B cell (primary cell): Measurements from ENCODE around the gene ARFGAP3. TPM values are rescaled to one million over a fixed set of nuclear protein-coding genes. Genes with fewer than 3 reads are reported as not detected.

Experiments used
- ATAC-seq: fragments of 200-7000 bp; cut with Tn5 transposase; one replicate; pipeline ENCODE4 v1.10.0; 2021; ENCODE audit warnings: low read depth, mild to moderate bottlenecking, moderate number of reproducible peaks, moderate library complexity
- CTCF ChIA-PET: fragments of 350-600 bp; sonication (Branson Sonifier 250); formaldehyde crosslinking; loops from one replicate; lab custom pipeline; 2021; ENCODE audit warnings: antibody characterized with exemption, inconsistent platforms; lab: Charles Lee
- POLR2A ChIA-PET: fragments of 350-600 bp; sonication (Branson Sonifier 250); formaldehyde crosslinking; loops from one replicate; lab custom pipeline; 2021; ENCODE audit warnings: antibody characterized with exemption; lab: Charles Lee
- DNase-seq: peaks from one replicate; pipeline ENCODE4 v3.0.0; 2013
- H2AFZ ChIP-seq: 2 replicates; pipeline ENCODE4 v1.6.1; 2012; ENCODE audit warnings: mild to moderate bottlenecking, low read depth, low read length; ENCODE audit not compliant: insufficient read depth, poor library complexity, severe bottlenecking
- H3K27ac ChIP-seq, 2 donors: 1 replicate in 1 of 2; 2 replicates in 1 of 2; pipeline ENCODE4 v1.5.1; 2012 to 2013; ENCODE audit warnings: low read length in 2 of 2, mild to moderate bottlenecking in 2 of 2, moderate library complexity in 1 of 2
- H3K27me3 ChIP-seq, 4 experiments: fragments of 200-600 bp in 1 of 4; sonication (generic) in 1 of 4; replicated peaks in 1 of 4; 1 replicate in 2 of 4; 2 replicates in 2 of 4; pipeline versions ENCODE4 v1.6.1 to v1.7.0; 2013 to 2016; ENCODE audit warnings: low read length in 3 of 4, mild to moderate bottlenecking in 2 of 4, mixed read lengths in 1 of 4, moderate library complexity in 1 of 4; ENCODE audit not compliant: insufficient read depth in 4 of 4, control insufficient read depth in 3 of 4; ENCODE audit errors: control extremely low read depth in 1 of 4
- H3K36me3 ChIP-seq, 2 experiments: replicated peaks in 1 of 2; 1 replicate in 1 of 2; 2 replicates in 1 of 2; pipeline versions ENCODE4 v1.6.1 to v1.7.1; 2013; ENCODE audit warnings: low read length in 1 of 2; ENCODE audit not compliant: insufficient read depth in 2 of 2, control insufficient read depth in 1 of 2; ENCODE audit errors: control extremely low read depth in 1 of 2, extremely low read depth in 1 of 2
- H3K4me1 ChIP-seq, 2 donors: fragments of 200-600 bp in 1 of 2; sonication (generic) in 1 of 2; 1 replicate in 1 of 2; 2 replicates in 1 of 2; pipeline versions ENCODE4 v1.5.1 to v1.6.1; 2013 to 2017; ENCODE audit warnings: low read length in 2 of 2; ENCODE audit not compliant: control insufficient read depth in 2 of 2, insufficient read depth in 2 of 2
- H3K4me2 ChIP-seq: replicated peaks from 2 replicates; pipeline ENCODE3; 2012; ENCODE audit warnings: mild to moderate bottlenecking, low read depth, low read length; ENCODE audit not compliant: poor library complexity, severe bottlenecking
- H3K4me3 ChIP-seq, 5 experiments: fragments of 200-600 bp in 1 of 5; sonication (generic) in 1 of 5; 1 replicate in 3 of 5; 2 replicates in 2 of 5; pipeline versions ENCODE4 v1.5.1 to v1.7.0; 2011 to 2016; ENCODE audit warnings: low read length in 4 of 5, mild to moderate bottlenecking in 4 of 5, low read depth in 2 of 5, control low read depth in 1 of 5, moderate library complexity in 1 of 5; ENCODE audit not compliant: insufficient read depth in 1 of 5; ENCODE audit errors: control extremely low read depth in 1 of 5, extremely low read depth in 1 of 5
- H3K79me2 ChIP-seq: fragments of 200-600 bp; sonication (generic); one replicate; pipeline ENCODE4 v1.6.0; 2016; ENCODE audit warnings: low read length; ENCODE audit not compliant: control insufficient read depth, insufficient read depth
- H3K9ac ChIP-seq: fragments of 200-600 bp; sonication (generic); 2 replicates; pipeline ENCODE4 v1.6.1; 2017; ENCODE audit warnings: mild to moderate bottlenecking, low read length, moderate library complexity
- H3K9me3 ChIP-seq, 3 donors: one replicate each; pipeline versions ENCODE4 v1.6.1 to v1.7.1; 2013; ENCODE audit warnings: low read length in 2 of 3; ENCODE audit not compliant: control insufficient read depth in 2 of 3, insufficient read depth in 1 of 3; ENCODE audit errors: control extremely low read depth in 1 of 3
- H4K20me1 ChIP-seq: 2 replicates; pipeline ENCODE4 v1.6.0; 2012; ENCODE audit warnings: mild to moderate bottlenecking, low read length; ENCODE audit not compliant: insufficient read depth, control insufficient read depth, poor library complexity, severe bottlenecking
- H3K27ac Mint-ChIP-seq: one replicate; pipeline ENCODE4 v1.8.0; 2021; ENCODE audit warnings: mixed read lengths
- H3K27me3 Mint-ChIP-seq: one replicate; pipeline ENCODE4 v1.8.0; 2021; ENCODE audit warnings: mixed read lengths
- H3K4me1 Mint-ChIP-seq: one replicate; pipeline ENCODE4 v1.8.0; 2021; ENCODE audit warnings: mixed read lengths
- H3K4me3 Mint-ChIP-seq: one replicate; pipeline ENCODE4 v1.8.0; 2021; ENCODE audit warnings: mixed read lengths
- H3K9me3 Mint-ChIP-seq: one replicate; pipeline ENCODE4 v1.8.0; 2022; ENCODE audit warnings: mixed read lengths; ENCODE audit not compliant: insufficient read depth
- CTCF ChIP-seq: fragments of 200-600 bp; IDR thresholded peaks from one replicate; pipeline ENCODE4 v1.8.0; 2022; ENCODE audit warnings: antibody characterized with exemption, mild to moderate bottlenecking
- EZH2 ChIP-seq: IDR thresholded peaks from 2 replicates; pipeline ENCODE4 v1.6.1; 2012; ENCODE audit warnings: borderline replicate concordance, low read depth, mild to moderate bottlenecking, moderate library complexity, low read length; ENCODE audit not compliant: insufficient read depth, poor library complexity, severe bottlenecking
- WGBS: methylation state at CpG from one replicate; pipeline ENCODE4 v1.1.5; 2013; ENCODE audit warnings: missing lambda C conversion rate; ENCODE audit not compliant: insufficient coverage; 5-methylcytosine and 5-hydroxymethylcytosine counted together
- intact Hi-C: fragments of 100-400 bp; cut with micrococcal nuclease; formaldehyde crosslinking; loops from one replicate; pipeline ENCODE4 v1.10.0; 2022
- polyA plus RNA-seq: library from polyadenylated mRNA; depleted of rRNA; stranded (reverse); fragments of >200 nt; gene quantifications from 2 replicates; pipeline ENCODE4 v1.2.3, GENCODE V29; 2012
- total RNA-seq, 2 donors: library from RNA; stranded (reverse); fragments of 120-200 nt in 1 of 2; gene quantifications; 1 replicate in 1 of 2; 2 replicates in 1 of 2; pipeline versions ENCODE4 v1.2.3 to v1.2.4, GENCODE V29; 2013 to 2022

Gene ARFGAP3
- total and polyA plus RNA-seq, 2 donors (not counting 1 experiment from before 2014, with no cell fraction given), result 10.7 to 33.2 TPM

GRCh38 chr22:42905702-42906183, 48.7 kb upstream of the ARFGAP3 start:
- 95% methylated on average over 5 of the region's 5 CpGs for WGBS
- no peaks in the 10 kb centered on the region for H3K27me3 ChIP-seq

GRCh38 chr22:42905217-42905616, 48.1 kb upstream of the ARFGAP3 start:
- H3K9ac ChIP-seq, result no peak overlapping the region
- H3K4me3 Mint-ChIP-seq, result no peak overlapping the region
- H3K36me3 ChIP-seq, result peaks cover 0 to 53% of the 10 kb centered on the region in 2 experiments
- H3K4me3 ChIP-seq, result no peak overlapping the region
- whole genome bisulfite sequencing, result 92% methylated on average over 13 of the region's 13 CpGs
- POLR2A ChIA-PET, result no interaction called here
- H3K27ac Mint-ChIP-seq, result no peak overlapping the region
- H3K4me1 ChIP-seq, result no peaks in the 10 kb centered on the region
- CTCF ChIA-PET, result interaction anchor here (0.6 kb wide), 1 partner anchor 61 kb away, joined by 3 read pairs; no protein-coding TSS in a partner anchor
- ATAC-seq (no peak), DNase-seq (no peak)
- no peak overlapping the region for H3K27ac ChIP-seq
- no peaks in the 10 kb centered on the region for H3K9me3 Mint-ChIP-seq
- no peak overlapping the region for H3K4me2 ChIP-seq
- H3K9me3 ChIP-seq, result no peaks in the 10 kb centered on the region
- no peaks in the 10 kb centered on the region for H3K27me3 Mint-ChIP-seq
- no peak overlapping the region for H2AFZ ChIP-seq
- H4K20me1 ChIP-seq, result peaks cover 57% of the 10 kb centered on the region
- H3K4me1 Mint-ChIP-seq, result peaks cover 3% of the 10 kb centered on the region
- intact Hi-C loops, result no loop called here
- TF ChIP-seq CTCF (no peak), EZH2 (no peak)
- H3K79me2 ChIP-seq, result peaks cover 94% of the 10 kb centered on the region
- H3K27me3 ChIP-seq, result no peaks in the 10 kb centered on the region

More at GRCh38 chr22:42905702-42906183, 48.7 kb upstream of the ARFGAP3 start:
- ChIA-PET POLR2A (interaction anchor here (0.5 kb wide), 1 partner anchor 239 kb away, joined by 3 read pairs; no protein-coding TSS in a partner anchor), CTCF (no interaction called here)
- Histone ChIP-seq H3K9ac (no peak overlapping the region), H4K20me1 (peaks cover 57% of the 10 kb centered on the region), H2AFZ (no peak overlapping the region), H3K27ac (no peak overlapping the region), H3K4me2 (no peak overlapping the region), H3K36me3 (peaks cover 0 to 59% of the 10 kb centered on the region in 2 experiments), H3K4me1 (no peaks in the 10 kb centered on the region), H3K9me3 (no peaks in the 10 kb centered on the region), H3K4me3 (no peak overlapping the region), H3K79me2 (peaks cover 96% of the 10 kb centered on the region)
- Mint-ChIP-seq H3K9me3 (no peaks in the 10 kb centered on the region), H3K27ac (no peak overlapping the region), H3K4me1 (peaks cover 3% of the 10 kb centered on the region), H3K27me3 (no peaks in the 10 kb centered on the region), H3K4me3 (no peak overlapping the region)
- DNase-seq, result no peak
- intact Hi-C loops, result no loop called here
- TF ChIP-seq EZH2, result no peak
- no peak for ATAC-seq
